ENCODE data around the gene WDR93. TPM values are rescaled to one million over a fixed set of nuclear protein-coding genes. Genes with fewer than 3 reads are reported as not detected.

Gene WDR93
- total and polyA plus RNA-seq, 2 of the 4 experiments (the other 2 are of a cell fraction) = not detected

DNA sequence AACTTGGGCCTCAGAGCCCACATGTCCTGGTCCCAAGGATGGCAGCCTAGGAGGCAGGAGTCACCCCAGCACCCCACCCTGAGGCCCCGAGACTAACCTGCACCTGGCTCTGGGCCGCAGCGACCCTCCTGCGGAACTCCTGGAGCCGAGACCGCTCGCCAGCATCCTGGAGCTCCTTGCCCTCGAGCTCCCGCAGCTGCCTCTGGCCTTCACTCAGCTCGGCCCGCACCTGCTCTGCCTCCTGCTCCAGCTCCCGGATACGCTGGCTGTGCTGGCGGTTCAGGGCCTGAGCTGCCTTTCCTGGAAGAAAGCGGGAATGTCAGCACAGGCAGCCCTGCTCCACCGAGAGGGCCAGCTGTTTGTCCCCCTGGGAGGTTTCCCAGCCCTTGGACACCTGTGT, 48.5 kb upstream of the WDR93 start:
- Histone ChIP-seq H2BK120ac (ENCODE audit: low read depth, low read length) (no peak overlapping the region), H3K9me1 (ENCODE audit: insufficient read depth, low read length) (peaks cover 3% of the 10 kb centered on the region; the same call in 1 of the 2 replicates), H4K20me1 (ENCODE audit: insufficient read depth, low read length) (0 out of 2 replicates have a peak, but pooled peaks cover 3% of the 10 kb centered on the region), H3K4me3 (ENCODE audit: insufficient read depth, low read depth, low read length) (no peak overlapping the region), H3K79me1 (ENCODE audit: low read depth in 1 of 2, low read length in 2 of 2) (peaks cover 3% of the 10 kb centered on the region in 2 experiments; a peak in 1 of 4 replicates), H3K23ac (ENCODE audit: low read depth, low read length) (no peak overlapping the region), H3K36me3 (ENCODE audit: control insufficient read depth, insufficient read depth, low read length) (peaks cover 32% of the 10 kb centered on the region), H4K5ac (ENCODE audit: low read depth, low read length) (no peak overlapping the region), H2BK15ac (ENCODE audit: low read depth, low read length) (no peak overlapping the region), H2BK20ac (ENCODE audit: low read depth, low read length) (no peak overlapping the region), H3K27ac (ENCODE audit: insufficient read depth, low read length) (no peak overlapping the region), H3K4me2 (ENCODE audit: low read depth, low read length) (no peak overlapping the region), H3K56ac (ENCODE audit: extremely low read depth, insufficient read depth, low read length) (no peak overlapping the region), H3K14ac (replicated peaks; ENCODE audit: low read depth, low read length) (no peak overlapping the region), H3K9ac (ENCODE audit: low read depth, low read length) (no peak overlapping the region), H3K9me3 (ENCODE audit: control insufficient read depth, insufficient read depth, low read length) (no peaks in the 10 kb centered on the region), H3K4me1 (ENCODE audit: control insufficient read depth, insufficient read depth, low read length) (peaks cover 2% of the 10 kb centered on the region; the same call in 1 of the 2 replicates), H2AK5ac (ENCODE audit: low read depth, low read length) (no peak overlapping the region), H3K27me3 (ENCODE audit: control insufficient read depth, insufficient read depth, low read length) (no peaks in the 10 kb centered on the region), H2BK5ac (ENCODE audit: low read depth, low read length, poor library complexity, severe bottlenecking) (no peak overlapping the region), H4K91ac (ENCODE audit: insufficient read depth, low read depth, low read length) (no peak overlapping the region), H2AFZ (replicated peaks; ENCODE audit: low read length, poor library complexity) (no peak overlapping the region), H3K18ac (ENCODE audit: low read depth, low read length) (no peak overlapping the region), H2AK9ac (replicated peaks; ENCODE audit: low read depth, low read length, poor library complexity) (no peak overlapping the region), H4K8ac (ENCODE audit: low read depth in 2 of 2, low read length in 2 of 2) (no peak overlapping the region), H3K4ac (ENCODE audit: low read depth, low read length) (no peak overlapping the region)
- DNase-seq (no peak), ATAC-seq (ENCODE audit: low read depth) (no peak)
- 93% methylated on average over 13 of the region's 16 CpGs; no CpG with 5 or more reads in 1 of the 2 experiments for WGBS, 2 experiments (ENCODE audit: extremely low coverage in 2 of 2, insufficient read length in 1 of 2)
- TF ChIP-seq CTCF (conservative IDR thresholded peaks at IDR 0.05; ENCODE audit: low read depth, low read length) (no peak), RFX5 (IDR thresholded peaks at IDR 0.05; ENCODE audit: low read depth, low read length) (no peak), BHLHE40 (IDR thresholded peaks at IDR 0.05; ENCODE audit: low read depth, low read length) (no peak), MXI1 (IDR thresholded peaks at IDR 0.05; ENCODE audit: borderline replicate concordance, low read depth, low read length) (no peak), FOS (IDR thresholded peaks at IDR 0.05; ENCODE audit: low read depth, low read length) (no peak), NFE2L2 (IDR thresholded peaks at IDR 0.05; ENCODE audit: low read depth, low read length) (no peak), ELK1 (IDR thresholded peaks at IDR 0.05; ENCODE audit: borderline replicate concordance, low read depth, low read length) (no peak), MAFK (IDR thresholded peaks at IDR 0.05; ENCODE audit: low read depth, low read length) (no peak), CEBPB (IDR thresholded peaks at IDR 0.05; ENCODE audit: low read depth, low read length) (no peak)
- intact Hi-C loops (cut with micrococcal nuclease) (no loop called here), dilution Hi-C loops (cut with HindIII; ENCODE audit: low sequenced_read_pairs, unreplicated experiment) (no loop called here), in situ Hi-C loops (cut with MboI; ENCODE audit: low sequenced_read_pairs) (no loop called here)
- ChIA-PET POLR2A (ENCODE audit: unreplicated experiment) (no interaction called here), CTCF (interaction anchor here (0.6 kb wide), 1 partner anchor 131 kb away, joined by 6 read pairs; no protein-coding TSS in a partner anchor)
- no TSS peak for BruUV-seq (replicated peaks)

Data from IMR-90 (cell line).